Heart left ventricle (tissue), 16 donors: Measurements from ENCODE around the gene TMEM181. TPM values are rescaled to one million over a fixed set of nuclear protein-coding genes. Genes with fewer than 3 reads are reported as not detected.

Experiments used
- ATAC-seq, 4 donors: fragments of 200-7000 bp; cut with Tn5 transposase; one replicate each; pipeline ENCODE4 v1.9.1; 2020 to 2022; ENCODE audit warnings: moderate library complexity in 4 of 4, mild to moderate bottlenecking in 3 of 4, moderate number of reproducible peaks in 1 of 4
- DNase-seq, 5 donors: peaks; one replicate each; pipeline ENCODE4 v3.0.0-alpha.2; 2020
- H3K27ac ChIP-seq, 12 donors: fragments of 200-600 bp; sonication (generic) in 4 of 12; one replicate each; pipeline versions ENCODE4 v1.5.0 to v1.8.0; 2016 to 2022; ENCODE audit warnings: mild to moderate bottlenecking in 2 of 12
- H3K27me3 ChIP-seq, 9 donors: fragments of 200-600 bp; sonication (generic) in 2 of 9; one replicate each; pipeline versions ENCODE4 v1.5.1 to v1.8.0; 2016 to 2022; ENCODE audit warnings: mild to moderate bottlenecking in 3 of 9
- H3K36me3 ChIP-seq, 9 donors: fragments of 200-600 bp; sonication (generic) in 2 of 9; one replicate each; pipeline versions ENCODE4 v1.5.0 to v1.8.0; 2018 to 2022; ENCODE audit warnings: mild to moderate bottlenecking in 2 of 9
- H3K4me1 ChIP-seq, 12 donors: fragments of 200-600 bp; sonication (generic) in 4 of 12; one replicate each; pipeline versions ENCODE4 v1.5.0 to v1.8.0; 2016 to 2022; ENCODE audit warnings: mild to moderate bottlenecking in 3 of 12
- H3K4me3 ChIP-seq, 12 donors: fragments of 200-600 bp; sonication (generic) in 4 of 12; one replicate each; pipeline versions ENCODE4 v1.5.0 to v1.8.0; 2017 to 2022; ENCODE audit warnings: mild to moderate bottlenecking in 9 of 12, moderate library complexity in 4 of 12
- H3K9me3 ChIP-seq, 12 donors: fragments of 200-600 bp; sonication (generic) in 4 of 12; one replicate each; pipeline versions ENCODE4 v1.5.0 to v1.8.0; 2016 to 2022; ENCODE audit warnings: mild to moderate bottlenecking in 1 of 12
- CTCF ChIP-seq, 12 donors: fragments of 200-600 bp; sonication (generic) in 4 of 12; IDR thresholded peaks; one replicate each; pipeline versions ENCODE4 v1.5.0 to v1.8.0; 2018 to 2022; ENCODE audit warnings: antibody characterized with exemption in 12 of 12, mild to moderate bottlenecking in 5 of 12
- POLR2A ChIP-seq, 2 donors: fragments of 450-650 bp; IDR thresholded peaks; one replicate each; pipeline ENCODE4 v1.6.1; 2017; ENCODE audit warnings: antibody characterized with exemption in 2 of 2, mild to moderate bottlenecking in 2 of 2, moderate library complexity in 2 of 2
- WGBS, 4 donors: extraction: QIAGEN DNeasy Blood & Tissue Kit in 2 of 4; methylation state at CpG; one replicate each; pipeline versions ENCODE4 v1.1.5 to v1.1.7; 2013 to 2018; 5-methylcytosine and 5-hydroxymethylcytosine counted together
- intact Hi-C, 10 donors: fragments of 100-400 bp; cut with DNase I; formaldehyde crosslinking; loops; one replicate each; pipeline versions ENCODE4 v1.11.1 to v1.14.2; 2022
- polyA plus RNA-seq, 2 donors: library from polyadenylated mRNA; stranded (reverse); fragments of 200-250 nt; gene quantifications; one replicate each; pipeline ENCODE4 v1.2.3, GENCODE V29; 2013
- total RNA-seq, 9 donors: library from RNA; depleted of rRNA in 2 of 9; stranded (reverse); fragments of >200 nt in 2 of 9; fragmentation: NEBNext Ultra II Directional in 3 of 9; extraction: Animal tissue kit (Norgen Biotek cat#: 25700) in 3 of 9; gene quantifications; one replicate each; pipeline versions ENCODE4 v1.1.0 to v1.2.4, GENCODE V29; 2016 to 2023
- donor health status: ischemic (EF 13 %, LVEDD 7.1; RV severe dilation, severe dysfunction).
- donor health status: healthy with polysubstance abuse.
- donor health status: DM: no; HTN: yes; CAD: no.
- donor health status: DM: no; HTN: no; CAD: no.
- donor health status: ischemic (EF 25% LVEDD 6.9; RV normal size, moderate dysfunction).
- donor health status: ischemic (EF 25% LVEDD 5.7; RV mildly dilated, moderate dysfunction).
- donor health status: healthy.
- donor health status: DM: yes; HTN: yes; CAD: no.
- donor health status: ischemic (EF 35%, LVEDD 5.7; RV mildly dilated, moderate dysfunction).
- donor health status: nonischemic (EF 11% LVEDD 7.7; RV severe dilation, severe dysfunction).
- donor health status: DM: yes; HTN: yes; CAD: no.
- donor health status: PGD.
- donor health status: ischemic (EF 29% LVEDD 5.4; RV normal size, mild dysfunction).
- donor health status: nonischemic (EF 23%, LVEDD 6.1; RV moderate dilation, normal function).

Gene TMEM181
- total and polyA plus RNA-seq, 11 donors: 4.3 to 14.3 (median 10.1) TPM

- DNase-seq: no peak
- ATAC-seq: no peak
- peak overlapping the region in 6 of 12 donors; percentile 1 to 30 (median 8) for H3K27ac ChIP-seq
- H3K9me3 ChIP-seq: no peaks in the 10 kb centered on the region
- intact Hi-C loops: loop anchor here in 1 of 10 donors (10.0 kb wide), 1 partner anchor 46 kb away; no protein-coding TSS in a partner anchor
- no peaks in the 10 kb centered on the region for H3K27me3 ChIP-seq
- peaks cover 2 to 47% (median 38%) of the 10 kb centered on the region in 12 donors for H3K4me1 ChIP-seq
- TF ChIP-seq CTCF (IDR thresholded peaks at IDR 0.05) (no peak), POLR2A (IDR thresholded peaks at IDR 0.05) (no peak)
- 83 to 90% (median 87%) methylated on average over 5 of the region's 5 CpGs for WGBS, 4 donors
- H3K4me3 ChIP-seq: no peak overlapping the region
- peaks cover 0 to 53% (median 48%) of the 10 kb centered on the region in 9 donors for H3K36me3 ChIP-seq
These were observed 79.2 kb downstream of the TMEM181 start for GRCh38 chr6:158639056-158639455.

GRCh38 chr6:158640519-158640918 lies 80.6 kb downstream of the TMEM181 start:
- Histone ChIP-seq H3K9me3 (no peaks in the 10 kb centered on the region), H3K4me1 (peaks cover 2 to 51% (median 42%) of the 10 kb centered on the region in 12 donors), H3K27me3 (no peaks in the 10 kb centered on the region), H3K36me3 (peaks cover 0 to 39% (median 33%) of the 10 kb centered on the region in 9 donors), H3K4me3 (no peak overlapping the region), H3K27ac (peak overlapping the region in 1 of 12 donors; percentile 33)
- TF ChIP-seq POLR2A (IDR thresholded peaks at IDR 0.05): no peak
- no peak for TF ChIP-seq CTCF (IDR thresholded peaks at IDR 0.05)
- ATAC-seq (no peak), DNase-seq (no peak)
- intact Hi-C loops: loop anchor here in 1 of 10 donors (10.0 kb wide), 1 partner anchor 174 kb away; the partner anchor contains the start of gene EZR
- 76 to 87% (median 78%) methylated on average over 2 of the region's 2 CpGs for WGBS, 4 donors

- peak in 3 of 5 donors; percentile 49 to 70 (median 50) for DNase-seq
- peaks cover 2 to 54% (median 42%) of the 10 kb centered on the region in 12 donors for H3K4me1 ChIP-seq
- peaks cover 0 to 22% (median 17%) of the 10 kb centered on the region in 9 donors for H3K36me3 ChIP-seq
- intact Hi-C loops: loop anchor here in 1 of 10 donors (10.0 kb wide), 1 partner anchor 173 kb away; the partner anchor contains the start of gene EZR
- ATAC-seq: peak; percentile 25 to 41 (median 34)
- H3K9me3 ChIP-seq: no peaks in the 10 kb centered on the region
- TF ChIP-seq POLR2A (IDR thresholded peaks at IDR 0.05) (no peak), CTCF (IDR thresholded peaks at IDR 0.05) (no peak)
- 28 to 68% (median 48%) methylated on average over 5 to 8 of the region's 8 CpGs for WGBS, 4 donors
- no peaks in the 10 kb centered on the region for H3K27me3 ChIP-seq
- H3K4me3 ChIP-seq: peak overlapping the region in 9 of 12 donors; percentile 6 to 99 (median 93)
- peak overlapping the region; percentile 26 to 100 (median 96) for H3K27ac ChIP-seq
These were observed 82.3 kb downstream of the TMEM181 start for GRCh38 chr6:158642097-158642601.

- intact Hi-C loops: loop anchor here in 1 of 10 donors (10.0 kb wide), 1 partner anchor 171 kb away; the partner anchor contains the start of gene EZR
- no peak for ATAC-seq
- peaks cover 2 to 58% (median 38%) of the 10 kb centered on the region in 12 donors for H3K4me1 ChIP-seq
- peak overlapping the region; percentile 94 to 100 (median 98) for H3K27ac ChIP-seq
- no peaks in the 10 kb centered on the region for H3K27me3 ChIP-seq
- peak overlapping the region; percentile 72 to 99 (median 92) for H3K4me3 ChIP-seq
- peaks cover 0 to 16% (median 8%) of the 10 kb centered on the region in 9 donors for H3K36me3 ChIP-seq
- no peak for DNase-seq
- 1 to 2% (median 1%) methylated on average over 15 to 21 of the region's 21 CpGs for WGBS, 4 donors
- no peaks in the 10 kb centered on the region for H3K9me3 ChIP-seq
- TF ChIP-seq CTCF (IDR thresholded peaks at IDR 0.05) (no peak), POLR2A (IDR thresholded peaks at IDR 0.05) (no peak)
These were observed 83.9 kb downstream of the TMEM181 start for GRCh38 chr6:158643836-158644230.
